HepG2 (cell line): ENCODE results near the gene TNN.

ENCODE experiments used
- CTCF ChIP-seq: sonication (generic); formaldehyde crosslinking; IDR thresholded peaks from 2 replicates; pipeline ENCODE4 v1.5.0; 2020; ENCODE audit warnings: mild to moderate bottlenecking, missing genetic modification reagents, moderate library complexity
- EZH2 ChIP-seq: conservative IDR thresholded peaks from 2 replicates; pipeline ENCODE4 v1.6.1; 2012; ENCODE audit warnings: mild to moderate bottlenecking, low read depth, low read length, moderate library complexity
- HDAC6 ChIP-seq: fragments of 200-600 bp; sonication (generic); IDR thresholded peaks from 2 replicates; pipeline ENCODE4 v1.7.0; 2017; ENCODE audit warnings: mild to moderate bottlenecking, antibody characterized with exemption, low read length, low read depth
- KAT8 ChIP-seq: IDR thresholded peaks from 2 replicates; pipeline ENCODE4 v1.6.1; 2016; ENCODE audit warnings: missing genetic modification reagents, missing compliant biosample characterization
- POLR2AphosphoS2 ChIP-seq: IDR thresholded peaks from 2 replicates; pipeline ENCODE4 v1.6.1; 2011; ENCODE audit warnings: low read depth, low read length, improper control_type of control experiment
- TEAD2 ChIP-seq: sonication (generic); formaldehyde crosslinking; IDR thresholded peaks from 2 replicates; pipeline ENCODE4 v1.9.0; 2021; ENCODE audit warnings: missing genetic modification reagents
- ZFX ChIP-seq: sonication (generic); formaldehyde crosslinking; IDR thresholded peaks from 2 replicates; pipeline ENCODE4 v1.4.0; 2020; ENCODE audit warnings: mild to moderate bottlenecking, low read depth, missing genetic modification reagents, moderate library complexity
- ZNF136 ChIP-seq: sonication (generic); formaldehyde crosslinking; IDR thresholded peaks from 2 replicates; pipeline ENCODE4 v1.8.1; 2022; ENCODE audit warnings: low read depth, mild to moderate bottlenecking, moderate library complexity, missing genetic modification reagents
- ZNF629 ChIP-seq: sonication (generic); formaldehyde crosslinking; conservative IDR thresholded peaks from 2 replicates; pipeline ENCODE4 v1.5.0; 2020; ENCODE audit warnings: missing genetic modification reagents

DNA sequence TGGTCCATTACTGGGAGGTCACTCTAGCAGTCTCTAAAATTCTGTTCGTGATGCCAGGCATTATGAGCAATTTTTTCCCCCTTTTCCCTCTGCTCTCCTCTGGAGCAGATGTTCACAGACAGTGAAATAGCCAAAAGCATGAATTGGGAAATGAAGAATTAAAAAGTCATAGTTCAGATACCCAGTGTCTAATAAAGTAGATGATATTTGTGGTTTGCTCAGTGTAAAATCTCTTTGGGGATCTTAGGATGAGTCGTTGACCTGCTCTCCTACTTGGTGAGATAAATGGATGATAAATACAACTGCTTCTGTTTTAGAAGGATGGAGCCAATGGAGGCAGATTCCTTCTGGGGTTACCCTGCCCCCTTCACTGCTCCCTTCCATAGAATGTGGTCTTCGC lies 68.6 kb downstream of the TNN start:
- TF ChIP-seq TEAD2 (no peak), ZNF629 (CRISPR knock-in tag) (no peak), ZNF136 (CRISPR knock-in tag) (no peak), KAT8 (CRISPR knock-in tag) (no peak), POLR2AphosphoS2 (no peak), CTCF (CRISPR knock-in tag) (no peak), ZFX (no peak), HDAC6 (no peak), EZH2 (no peak)
